ENCODE results near the gene CNIH2.
A peak's percentile ranks its signal among the peaks of the same experiment; 100 is the strongest.

The CNIH2 gene

GRCh38 chr11:66326261-66327111 lies 48.5 kb downstream of the CNIH2 start:
- H3K9ac ChIP-seq, result peak overlapping the region; percentile 84
- peak overlapping the region; percentile 50 for H3K4me3 ChIP-seq

GRCh38 chr11:66327171-66328030 lies 49.4 kb downstream of the CNIH2 start:
- Histone ChIP-seq H3K9me3 (no peaks in the 10 kb centered on the region), H3K27me3 (no peaks in the 10 kb centered on the region), H4K20me1 (no peaks in the 10 kb centered on the region), H3K4me1 (peaks cover 89% of the 10 kb centered on the region), H3K4me2 (peak overlapping the region; percentile 98), H3K27ac (peak overlapping the region; percentile 98), H3K9ac (peak overlapping the region; percentile 84), H3K36me3 (no peaks in the 10 kb centered on the region), H3K4me3 (peak overlapping the region; percentile 48)
- no peak for TF ChIP-seq Cebpa-rat (IDR thresholded peaks at IDR 0.05)

More at GRCh38 chr11:66326261-66327111, 48.5 kb downstream of the CNIH2 start:
- Histone ChIP-seq H3K27me3 (no peaks in the 10 kb centered on the region), H3K4me2 (peak overlapping the region; percentile 98), H3K36me3 (no peaks in the 10 kb centered on the region), H3K9me3 (no peaks in the 10 kb centered on the region), H4K20me1 (no peaks in the 10 kb centered on the region), H3K4me1 (peaks cover 96% of the 10 kb centered on the region), H3K27ac (peak overlapping the region; percentile 98)
- no peak for TF ChIP-seq Cebpa-rat (IDR thresholded peaks at IDR 0.05)

GRCh38 chr11:66328031-66328301 lies 50.0 kb downstream of the CNIH2 start:
- H3K4me2 ChIP-seq, result peak overlapping the region; percentile 98
- no peak for TF ChIP-seq Cebpa-rat (IDR thresholded peaks at IDR 0.05)

GRCh38 chr11:66328302-66329144 lies 50.5 kb downstream of the CNIH2 start:
- Histone ChIP-seq H3K9ac (peak overlapping the region; percentile 84), H4K20me1 (no peaks in the 10 kb centered on the region), H3K27ac (peak overlapping the region; percentile 98), H3K9me3 (no peaks in the 10 kb centered on the region), H3K4me3 (peak overlapping the region; percentile 48; the same call in 1 of the 2 replicates), H3K4me2 (peak overlapping the region; percentile 98), H3K4me1 (peaks cover 88% of the 10 kb centered on the region), H3K36me3 (no peaks in the 10 kb centered on the region), H3K27me3 (no peaks in the 10 kb centered on the region)
- TF ChIP-seq Cebpa-rat (IDR thresholded peaks at IDR 0.05), result no peak

More at GRCh38 chr11:66328031-66328301, 50.0 kb downstream of the CNIH2 start:
- peak overlapping the region; percentile 98 for H3K27ac ChIP-seq
- H3K27me3 ChIP-seq, result no peaks in the 10 kb centered on the region
- peaks cover 88% of the 10 kb centered on the region for H3K4me1 ChIP-seq
- H3K9me3 ChIP-seq, result no peaks in the 10 kb centered on the region
- H3K36me3 ChIP-seq, result no peaks in the 10 kb centered on the region
- no peaks in the 10 kb centered on the region for H4K20me1 ChIP-seq
- 0 out of 2 replicates have a peak overlapping the region, but pooled peaks have one; percentile 48 for H3K4me3 ChIP-seq
- peak overlapping the region; percentile 84 for H3K9ac ChIP-seq

- Histone ChIP-seq H3K4me2 (peak overlapping the region; percentile 98), H3K27ac (peak overlapping the region; percentile 98), H3K9me3 (no peaks in the 10 kb centered on the region), H3K4me3 (no peak overlapping the region), H3K36me3 (no peaks in the 10 kb centered on the region), H3K9ac (peak overlapping the region; percentile 84; the same call in 1 of the 2 replicates), H3K27me3 (no peaks in the 10 kb centered on the region), H3K4me1 (peaks cover 89% of the 10 kb centered on the region), H4K20me1 (no peaks in the 10 kb centered on the region)
- TF ChIP-seq Cebpa-rat (IDR thresholded peaks at IDR 0.05), result no peak
Measured at GRCh38 chr11:66329165-66329673, 51.2 kb downstream of the CNIH2 start.

- Histone ChIP-seq H3K4me2 (no peak overlapping the region; the same call in 1 of the 2 replicates), H3K27me3 (no peaks in the 10 kb centered on the region), H3K4me1 (peaks cover 89% of the 10 kb centered on the region), H4K20me1 (no peaks in the 10 kb centered on the region), H3K4me3 (no peak overlapping the region), H3K9ac (no peak overlapping the region; the same call in 1 of the 2 replicates), H3K9me3 (no peaks in the 10 kb centered on the region), H3K27ac (0 out of 2 replicates have a peak overlapping the region, but pooled peaks have one; percentile 35), H3K36me3 (no peaks in the 10 kb centered on the region)
- no peak for TF ChIP-seq Cebpa-rat (IDR thresholded peaks at IDR 0.05)
Measured at GRCh38 chr11:66330931-66331330, 53.0 kb downstream of the CNIH2 start.

- Histone ChIP-seq H3K4me3 (no peak overlapping the region), H3K4me2 (no peak overlapping the region), H3K27me3 (no peaks in the 10 kb centered on the region), H3K9ac (peak overlapping the region; percentile 29), H3K9me3 (no peaks in the 10 kb centered on the region), H3K27ac (peak overlapping the region; percentile 35; the same call in 1 of the 2 replicates), H3K4me1 (peaks cover 92% of the 10 kb centered on the region), H4K20me1 (no peaks in the 10 kb centered on the region), H3K36me3 (no peaks in the 10 kb centered on the region)
- no peak for TF ChIP-seq Cebpa-rat (IDR thresholded peaks at IDR 0.05)
Measured at GRCh38 chr11:66331542-66332370, 53.8 kb downstream of the CNIH2 start.
